Coronary artery (tissue), 2 donors: ENCODE results near the gene PSMD12.

ENCODE experiments used
- DNase-seq: peaks from one replicate; pipeline ENCODE4 v3.0.0-alpha.2; 2017; ENCODE audit warnings: low spot score
- H3K27ac ChIP-seq, 2 donors: fragments of 200-600 bp; sonication (generic); one replicate each; pipeline ENCODE4 v1.5.1; 2016 to 2019
- H3K4me3 ChIP-seq: fragments of 200-600 bp; sonication (generic); 2 replicates; pipeline ENCODE4 v1.5.1; 2016; ENCODE audit warnings: mild to moderate bottlenecking, moderate library complexity
- CTCF ChIP-seq: fragments of 200-600 bp; sonication (generic); IDR thresholded peaks from one replicate; pipeline ENCODE4 v1.5.1; 2019; ENCODE audit warnings: antibody characterized with exemption

The PSMD12 gene

DNA sequence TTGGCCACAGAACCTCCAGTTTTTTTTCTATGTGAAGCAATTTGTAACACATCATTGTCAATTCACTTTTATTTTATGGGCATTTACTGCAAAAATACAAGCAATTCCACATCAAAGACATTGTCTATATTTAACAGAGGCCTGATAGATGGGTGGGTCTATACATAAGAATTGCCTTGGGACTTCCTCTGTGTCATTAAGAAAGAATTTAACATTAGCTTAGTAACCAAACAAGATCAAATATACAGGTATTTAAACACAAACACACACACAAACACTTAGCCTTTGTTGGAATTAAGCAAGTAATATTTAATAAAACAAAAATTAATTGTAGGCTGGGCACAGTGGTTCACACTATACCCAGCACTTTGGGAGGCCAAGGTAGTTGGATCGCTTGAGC is 6.4 kb upstream of the PSMD12 start:
- no peak overlapping the region for H3K27ac ChIP-seq
- no peak overlapping the region for H3K4me3 ChIP-seq
- no peak for DNase-seq
- TF ChIP-seq CTCF: no peak

- no peak overlapping the region for H3K27ac ChIP-seq
- no peak for DNase-seq
- no peak overlapping the region for H3K4me3 ChIP-seq
- TF ChIP-seq CTCF: no peak
Observed at GRCh38 chr17:67369676-67370075, 3.3 kb upstream of the PSMD12 start.

DNA sequence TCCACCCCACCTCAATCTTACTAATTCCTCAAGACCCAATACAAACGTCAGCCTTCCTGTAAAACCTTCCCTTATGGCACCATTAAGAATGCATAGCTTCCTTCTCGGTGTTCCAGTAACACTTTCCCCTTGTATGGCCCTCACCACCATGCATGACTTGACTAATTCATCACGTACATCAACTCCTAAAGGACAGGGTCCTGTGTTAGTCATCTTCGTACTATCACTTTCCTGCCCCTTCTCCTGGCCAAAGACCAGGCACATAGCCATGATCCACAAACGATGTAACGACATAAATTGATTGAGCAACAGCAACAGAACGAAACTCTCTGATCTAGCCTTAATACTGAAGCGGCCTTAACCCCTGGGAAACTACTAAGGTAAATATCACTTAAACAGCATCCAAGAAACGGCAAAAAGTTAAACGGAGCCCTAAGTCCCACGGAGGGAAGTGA is 612 bp downstream of the PSMD12 start:
- H3K27ac ChIP-seq: peak overlapping the region; percentile 92 to 97
- H3K4me3 ChIP-seq: peak overlapping the region; percentile 99
- TF ChIP-seq CTCF: no peak
- DNase-seq: no peak

DNA sequence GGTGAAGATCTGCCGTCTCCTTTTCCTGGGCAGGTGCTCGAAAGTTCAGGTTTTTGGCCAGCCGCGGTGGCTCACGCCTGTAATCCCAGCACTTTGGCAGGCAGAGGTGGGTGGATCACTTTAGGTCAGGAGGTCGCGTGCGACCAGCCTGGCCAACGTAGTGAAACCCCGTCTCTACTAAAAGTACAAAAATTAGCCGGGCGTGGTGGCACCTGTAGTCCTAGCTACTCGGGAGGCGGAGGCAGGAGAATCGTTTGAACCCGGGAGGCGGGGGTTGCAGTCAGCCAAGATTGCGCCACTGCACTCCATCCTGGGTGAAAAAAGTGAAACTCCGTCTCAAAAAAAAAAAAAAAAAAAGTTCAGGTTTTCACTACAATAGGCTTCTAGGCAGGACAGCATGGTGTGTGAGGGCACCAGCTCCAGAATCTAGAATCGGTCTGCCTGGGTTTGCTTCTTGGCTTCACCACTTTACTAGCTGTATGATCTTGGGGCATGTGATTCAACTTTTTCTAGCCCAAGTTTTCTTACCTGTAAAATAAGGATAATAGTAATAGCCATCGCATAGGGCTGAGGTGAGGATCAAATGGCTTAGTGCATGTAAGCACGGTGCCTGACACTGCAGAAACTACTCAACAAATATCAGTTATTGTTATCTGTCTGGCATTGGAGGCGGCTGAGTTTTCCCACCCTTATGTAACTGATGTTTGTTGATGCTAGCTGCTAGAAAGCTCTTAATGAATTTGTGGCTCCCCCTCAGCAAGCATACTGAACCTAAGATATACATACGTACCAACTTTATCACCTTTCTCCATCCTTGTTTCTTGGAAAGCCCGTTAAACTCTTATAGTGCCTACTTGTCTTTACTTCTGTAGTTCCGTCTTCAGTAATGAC is 1.3 kb downstream of the PSMD12 start:
- no peak for DNase-seq
- H3K27ac ChIP-seq: peak overlapping the region; percentile 92 to 97
- no peak for TF ChIP-seq CTCF
- H3K4me3 ChIP-seq: peak overlapping the region; percentile 99

DNA sequence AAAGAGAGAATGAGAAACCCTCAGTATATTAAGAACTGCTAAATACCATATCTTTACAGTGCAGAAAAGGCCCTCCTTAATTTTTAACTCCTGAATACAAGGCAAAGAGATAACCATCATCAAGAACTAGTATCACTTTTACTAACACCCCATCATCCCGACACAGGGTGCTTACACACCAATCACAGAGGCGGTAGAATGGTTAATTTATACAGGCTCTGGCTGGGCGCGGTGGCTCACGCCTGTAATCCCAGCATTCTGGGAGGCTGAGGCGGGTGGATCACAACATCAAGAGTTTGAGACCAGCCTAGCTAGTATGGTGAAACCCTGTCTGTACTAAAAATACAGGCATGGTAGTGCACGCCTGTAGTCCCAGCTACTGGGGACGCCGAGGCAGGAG is 4.2 kb downstream of the PSMD12 start:
- TF ChIP-seq CTCF: no peak
- no peak overlapping the region for H3K27ac ChIP-seq
- no peak overlapping the region for H3K4me3 ChIP-seq
- DNase-seq: no peak

DNA sequence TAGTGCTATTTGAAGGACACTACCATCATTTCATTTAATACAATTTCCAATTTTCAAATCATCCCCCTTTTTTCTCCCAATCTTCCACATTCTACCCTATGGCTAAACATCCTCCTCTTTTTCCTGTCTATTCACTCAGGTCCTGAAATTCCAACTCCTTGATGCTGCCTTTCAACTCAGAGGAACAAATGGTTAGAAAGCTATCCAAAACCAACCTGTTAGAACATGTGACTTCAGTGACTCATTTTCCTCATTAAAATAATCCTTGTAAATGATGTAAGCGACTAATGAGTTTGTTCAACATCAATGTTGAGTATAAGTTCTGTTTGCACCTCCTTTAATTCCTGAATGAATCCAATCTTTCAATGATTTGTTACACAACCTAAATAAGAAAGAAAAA is 5.5 kb downstream of the PSMD12 start:
- H3K4me3 ChIP-seq: no peak overlapping the region
- no peak for DNase-seq
- no peak overlapping the region for H3K27ac ChIP-seq
- no peak for TF ChIP-seq CTCF
